GM21515 (cell line): ENCODE results near the gene ZMYM4.
"Not testable (repeated sequence)": the region's sequence is repeated elsewhere in the genome, so short reads cannot be mapped to it uniquely, and the experiment has no call there.

Source experiments
- ATAC-seq: cut with Tn5 transposase; IDR thresholded peaks from one replicate; pipeline ENCODE4 v1.9.1; 2021; ENCODE audit not compliant: unreplicated experiment

The ZMYM4 gene

GRCh38 chr1:35268282-35269200 is at the start of gene ZMYM4:
Gene ZMYM4 (plus strand): TSS chr1:35268709. CDS start chr1:35269047, 338 bp downstream.
- ATAC-seq = peak; percentile 80

DNA sequence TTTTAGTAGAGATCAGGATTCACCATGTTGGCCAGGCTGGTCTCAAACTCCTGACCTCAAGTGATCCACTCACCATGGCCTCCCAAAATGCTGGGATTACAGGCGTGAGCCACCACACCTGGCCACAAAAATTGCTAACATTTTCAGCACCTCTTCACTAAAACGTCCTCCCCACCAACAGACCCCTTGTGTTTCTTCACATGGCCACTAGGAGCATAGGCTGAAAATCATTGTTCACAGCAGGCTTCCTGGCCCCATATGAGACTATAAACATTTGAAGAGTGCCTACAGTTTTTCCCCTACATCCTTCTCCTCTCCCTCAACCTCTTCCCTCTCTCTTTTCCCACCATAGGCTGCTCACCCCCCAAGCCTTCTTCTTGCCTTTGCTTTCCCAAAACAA is 47.5 kb upstream of the ZMYM4 start:
- no peak for ATAC-seq

GRCh38 chr1:35222322-35223083 is 46.0 kb upstream of the ZMYM4 start:
- no peak for ATAC-seq

- no peak for ATAC-seq
These were observed 45.4 kb upstream of the ZMYM4 start for GRCh38 chr1:35223084-35223630.

- no peak for ATAC-seq
These were observed 42.0 kb upstream of the ZMYM4 start for GRCh38 chr1:35226546-35226945.

DNA sequence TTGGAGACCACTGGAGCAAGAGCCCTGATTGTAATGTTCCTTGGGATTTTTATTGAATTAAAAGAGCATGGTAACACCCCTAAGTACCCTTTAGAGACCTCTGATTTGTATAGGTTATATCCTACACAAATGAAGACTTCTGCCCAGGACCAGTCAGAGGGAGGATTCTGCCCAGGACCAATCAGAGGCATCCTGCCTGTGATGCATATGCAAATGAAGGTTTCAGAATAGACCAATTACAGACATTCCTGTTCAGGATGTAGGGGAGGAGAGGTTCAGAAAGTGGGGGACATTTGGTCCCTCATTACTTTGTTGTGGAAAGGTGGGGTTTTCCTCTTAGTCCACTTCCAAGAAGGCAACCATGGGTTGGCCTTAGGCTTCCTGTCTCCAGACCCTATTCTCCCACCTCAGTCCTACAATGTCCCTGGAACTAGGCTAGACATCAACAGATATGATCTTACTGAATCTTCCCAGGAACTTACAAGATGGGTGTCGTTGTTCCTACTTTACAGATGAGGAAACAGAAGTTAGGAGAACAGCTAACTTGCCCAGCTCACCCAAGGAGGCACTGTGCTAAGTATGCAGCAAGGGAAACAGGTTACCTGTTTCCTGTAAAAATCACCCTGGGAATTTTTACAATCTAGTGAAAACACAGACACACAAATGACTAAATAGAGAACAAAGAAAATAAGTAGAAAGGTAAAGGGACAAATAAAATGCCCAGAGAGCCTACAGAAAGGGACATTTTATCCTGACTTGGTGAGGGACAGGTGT is 38.7 kb upstream of the ZMYM4 start:
- ATAC-seq = no peak

GRCh38 chr1:35231287-35231686 is 37.2 kb upstream of the ZMYM4 start:
- ATAC-seq = no peak

DNA sequence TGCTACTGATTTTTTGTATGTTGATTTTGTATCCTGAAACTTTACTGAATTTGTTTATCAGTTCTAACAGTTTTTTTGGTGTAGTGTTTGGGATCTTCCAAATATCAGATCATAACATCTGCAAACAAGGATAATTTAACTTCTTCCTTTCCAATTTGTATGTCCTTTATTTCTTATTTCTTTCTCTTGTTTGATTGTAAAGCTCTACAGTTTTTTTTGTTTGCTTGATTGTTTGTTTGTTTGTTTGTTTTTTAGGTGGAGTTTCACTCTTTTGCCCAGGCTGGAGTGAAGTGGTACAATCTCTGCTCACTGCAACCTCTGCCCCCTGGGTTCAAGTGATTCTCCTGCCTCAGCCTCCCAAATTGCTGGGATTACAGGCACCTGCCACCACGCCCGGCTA is 31.7 kb upstream of the ZMYM4 start:
- ATAC-seq = not testable (repeated sequence)

GRCh38 chr1:35243691-35244090 is 24.8 kb upstream of the ZMYM4 start:
- ATAC-seq = no peak

GRCh38 chr1:35247256-35247655 is 21.3 kb upstream of the ZMYM4 start:
- ATAC-seq = no peak

DNA sequence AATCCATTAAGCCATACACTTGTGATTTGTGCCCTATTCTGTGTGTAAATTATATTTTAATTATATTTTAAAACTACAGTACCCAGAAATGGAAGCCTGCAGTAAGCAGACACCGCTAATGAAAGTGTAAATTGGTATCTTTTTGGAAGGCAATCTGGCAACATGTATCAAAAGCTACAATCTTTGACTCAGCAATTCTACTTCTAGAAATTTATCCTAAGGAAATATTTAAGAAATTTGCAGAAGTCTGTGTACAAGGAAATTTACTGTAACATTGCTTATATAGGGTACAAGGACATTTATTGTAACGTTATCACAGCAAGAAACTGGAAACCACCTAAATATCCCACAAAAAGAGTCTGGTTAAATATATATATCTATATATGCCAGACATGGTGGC is 14.6 kb upstream of the ZMYM4 start:
- ATAC-seq = no peak

GRCh38 chr1:35255276-35255675 is 13.2 kb upstream of the ZMYM4 start:
- no peak for ATAC-seq

DNA sequence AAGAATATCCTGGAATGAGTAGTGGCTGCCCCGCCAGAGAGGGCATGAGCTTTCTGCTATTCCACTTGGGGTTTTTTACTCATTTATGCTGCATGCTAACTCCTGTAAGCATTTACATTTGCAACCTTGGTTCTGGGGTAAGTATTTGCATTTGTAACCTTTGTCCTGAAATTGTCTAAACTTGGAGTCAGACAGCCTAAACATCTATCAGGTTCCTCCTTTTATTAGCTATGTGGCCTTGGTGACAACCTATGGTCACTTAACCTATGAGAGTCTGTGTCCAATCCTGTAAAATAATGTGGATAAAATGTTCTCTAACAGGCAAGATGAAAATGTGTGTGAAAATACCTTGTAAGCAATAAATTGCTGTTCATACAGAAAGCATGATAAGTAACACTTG is 8.9 kb upstream of the ZMYM4 start:
- no peak for ATAC-seq

- no peak for ATAC-seq
These were observed 6.9 kb upstream of the ZMYM4 start for GRCh38 chr1:35261412-35262120.

GRCh38 chr1:35264035-35264434 is 4.5 kb upstream of the ZMYM4 start:
- no peak for ATAC-seq

GRCh38 chr1:35264871-35265270 is 3.6 kb upstream of the ZMYM4 start:
- no peak for ATAC-seq

DNA sequence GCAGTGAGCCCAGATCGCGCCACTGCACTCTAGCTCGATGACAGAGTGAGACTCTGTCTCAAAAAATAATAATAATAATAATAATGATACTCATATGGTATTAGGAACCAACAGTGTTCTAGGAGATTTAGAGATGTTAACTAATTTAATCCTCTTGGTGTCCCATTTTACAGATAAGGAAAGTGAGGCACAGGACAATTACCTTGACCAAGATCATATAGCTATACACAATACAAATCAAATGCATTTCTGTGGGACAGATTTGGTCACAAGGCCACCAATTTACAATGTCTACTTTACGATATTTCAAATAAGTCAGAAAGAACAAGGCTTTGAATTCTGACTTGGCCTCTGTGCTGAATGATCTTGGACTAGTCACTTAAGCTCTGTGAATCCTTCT is 2.2 kb upstream of the ZMYM4 start:
- no peak for ATAC-seq

- peak; percentile 6 for ATAC-seq
These were observed 886 bp downstream of the ZMYM4 start for GRCh38 chr1:35269201-35269988.

GRCh38 chr1:35269989-35270289 is 1.4 kb downstream of the ZMYM4 start:
- no peak for ATAC-seq

DNA sequence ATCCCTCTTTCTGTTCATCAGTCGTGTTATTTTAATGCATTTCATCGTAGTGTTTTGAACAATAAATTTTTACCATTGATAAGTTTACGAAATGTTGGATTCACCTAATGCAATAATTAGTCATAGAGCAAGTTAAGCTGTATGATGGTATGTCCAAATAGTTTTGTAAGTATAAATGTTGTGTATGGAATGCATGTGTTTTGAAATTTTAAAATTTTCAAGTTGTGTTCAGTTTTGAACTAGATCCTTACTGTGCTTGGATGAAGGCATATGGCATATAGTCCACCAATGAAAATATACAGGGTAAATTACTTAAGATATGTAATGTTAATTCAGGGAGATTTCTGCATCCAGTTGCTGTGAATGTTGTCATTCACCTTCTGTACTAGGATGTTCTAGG is 2.3 kb downstream of the ZMYM4 start:
- no peak for ATAC-seq
